SK-N-SH treated with all-trans-retinoic acid at 6 μM for 48 hours (cell line): ENCODE data around the gene PRUNE2.

ENCODE experiments used
- ARNTL ChIP-seq: fragments of 450-650 bp; formaldehyde crosslinking; IDR thresholded peaks from 2 replicates; pipeline ENCODE4 v1.5.0; 2020; ENCODE audit warnings: low read depth, mild to moderate bottlenecking, moderate library complexity, borderline replicate concordance
- GLIS3 ChIP-seq: fragments of 250-450 bp; sonication (Bioruptor Pico); IDR thresholded peaks from 2 replicates; pipeline ENCODE4 v1.5.0; 2020; ENCODE audit warnings: mild to moderate bottlenecking, moderate library complexity
- ISL1 ChIP-seq: fragments of 250-450 bp; sonication (Bioruptor Pico); IDR thresholded peaks from 2 replicates; pipeline ENCODE4 v2.1.2; 2022; ENCODE audit warnings: mild to moderate bottlenecking, moderate library complexity
- PPARA ChIP-seq: fragments of 250-450 bp; sonication (Bioruptor Pico); IDR thresholded peaks from 2 replicates; pipeline ENCODE4 v1.5.0; 2020; ENCODE audit warnings: mild to moderate bottlenecking, borderline replicate concordance
- ZNF565 ChIP-seq: fragments of 450-650 bp; formaldehyde crosslinking; conservative IDR thresholded peaks from 2 replicates; pipeline ENCODE4 v1.5.0; 2020; ENCODE audit warnings: low read depth, mild to moderate bottlenecking, moderate library complexity
- ZNF70 ChIP-seq: fragments of 450-650 bp; formaldehyde crosslinking; IDR thresholded peaks from 2 replicates; pipeline ENCODE4 v1.5.0; 2020; ENCODE audit warnings: mild to moderate bottlenecking, moderate library complexity

GRCh38 chr9:76598981-76599380 lies 306.9 kb downstream of the PRUNE2 start:
- TF ChIP-seq ISL1 (no peak), ZNF565 (CRISPR knock-in tag) (no peak), ZNF70 (no peak), PPARA (CRISPR knock-in tag) (no peak), ARNTL (no peak), GLIS3 (CRISPR knock-in tag) (no peak)
